GM21717 (cell line): ENCODE results near the gene PRKCA.

Source experiments
- ATAC-seq: cut with Tn5 transposase; IDR thresholded peaks from one replicate; pipeline ENCODE4 v1.9.1; 2021; ENCODE audit warnings: mild to moderate bottlenecking, moderate library complexity; ENCODE audit not compliant: unreplicated experiment

PRKCA gene

DNA sequence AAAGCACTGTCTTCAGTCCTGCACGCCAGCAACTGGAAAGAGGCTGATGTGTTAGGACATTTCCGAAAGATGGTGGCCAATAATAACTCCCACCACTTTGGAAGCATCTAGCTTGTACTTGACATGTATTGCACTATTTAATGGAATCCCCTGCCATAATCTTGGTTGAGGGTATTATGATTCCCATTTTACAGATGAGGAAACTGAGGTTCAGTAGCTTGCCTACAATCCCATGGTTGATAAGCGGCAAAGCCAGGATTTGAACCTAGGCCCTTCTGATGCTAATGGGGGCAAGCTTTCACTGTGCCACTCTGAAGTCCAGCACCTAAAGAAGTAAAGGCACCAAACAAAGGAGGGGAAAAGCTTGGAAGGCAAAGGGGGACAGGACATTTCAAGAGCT is 540.5 kb downstream of the PRKCA start:
- ATAC-seq: no peak

DNA sequence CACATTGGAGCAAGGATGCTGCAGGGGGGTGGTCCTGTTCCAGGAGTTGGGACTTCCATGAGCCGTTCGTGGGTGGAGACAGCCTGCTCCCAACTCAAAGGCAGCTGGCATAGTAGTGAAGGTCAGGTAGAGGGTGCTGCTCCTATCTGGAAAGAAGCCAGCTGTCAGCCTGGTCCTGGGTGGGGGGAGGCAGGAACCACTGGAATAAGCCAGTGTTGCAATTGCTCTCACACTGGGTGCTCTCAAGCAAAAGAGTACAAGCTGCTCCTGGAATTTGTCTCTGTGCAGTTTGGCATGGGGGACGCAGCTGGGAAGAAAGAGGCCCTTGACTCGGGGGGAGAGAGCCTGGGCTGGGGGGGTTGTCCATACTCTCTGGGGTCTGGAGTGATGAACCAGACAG is 541.2 kb downstream of the PRKCA start:
- ATAC-seq: no peak

DNA sequence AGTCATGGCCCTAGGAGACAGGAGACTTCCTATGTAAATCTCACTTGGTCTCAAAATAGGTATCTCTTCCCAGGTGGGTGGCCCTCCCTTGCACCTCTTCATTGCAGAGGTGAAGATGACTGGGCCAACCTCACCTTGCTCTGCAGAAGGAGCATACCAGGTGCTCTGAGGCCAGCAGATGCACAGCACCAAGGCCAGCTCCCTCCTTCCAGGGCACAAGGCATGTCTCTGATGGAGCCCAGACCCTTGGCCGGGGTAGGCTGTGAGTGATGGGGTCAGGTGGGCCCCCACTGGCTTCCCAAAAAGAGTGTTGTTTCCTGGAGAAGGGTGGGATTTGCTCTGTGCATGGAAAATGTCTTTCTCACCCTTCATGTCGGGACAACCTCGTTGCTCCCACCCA is 545.3 kb downstream of the PRKCA start:
- ATAC-seq: no peak

DNA sequence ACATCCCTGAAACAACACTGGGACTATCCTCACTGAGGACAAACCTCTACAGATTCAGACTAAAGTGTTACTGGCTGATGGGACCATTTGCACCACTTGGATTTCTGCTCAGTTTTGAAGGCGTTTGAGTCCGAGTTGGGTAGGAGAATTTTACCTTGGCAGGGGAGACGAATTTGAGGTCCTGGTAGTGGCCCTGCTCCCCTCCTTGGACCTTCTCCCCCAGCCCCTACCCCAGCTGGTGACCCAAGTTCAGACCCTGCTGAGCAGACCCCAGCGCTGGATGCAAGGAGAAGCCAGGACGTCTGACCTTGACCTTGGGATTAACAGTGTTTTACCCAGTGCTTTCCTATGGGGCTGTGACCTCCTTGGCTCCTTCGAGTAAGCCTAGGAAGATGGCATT is 546.1 kb downstream of the PRKCA start:
- no peak for ATAC-seq

DNA sequence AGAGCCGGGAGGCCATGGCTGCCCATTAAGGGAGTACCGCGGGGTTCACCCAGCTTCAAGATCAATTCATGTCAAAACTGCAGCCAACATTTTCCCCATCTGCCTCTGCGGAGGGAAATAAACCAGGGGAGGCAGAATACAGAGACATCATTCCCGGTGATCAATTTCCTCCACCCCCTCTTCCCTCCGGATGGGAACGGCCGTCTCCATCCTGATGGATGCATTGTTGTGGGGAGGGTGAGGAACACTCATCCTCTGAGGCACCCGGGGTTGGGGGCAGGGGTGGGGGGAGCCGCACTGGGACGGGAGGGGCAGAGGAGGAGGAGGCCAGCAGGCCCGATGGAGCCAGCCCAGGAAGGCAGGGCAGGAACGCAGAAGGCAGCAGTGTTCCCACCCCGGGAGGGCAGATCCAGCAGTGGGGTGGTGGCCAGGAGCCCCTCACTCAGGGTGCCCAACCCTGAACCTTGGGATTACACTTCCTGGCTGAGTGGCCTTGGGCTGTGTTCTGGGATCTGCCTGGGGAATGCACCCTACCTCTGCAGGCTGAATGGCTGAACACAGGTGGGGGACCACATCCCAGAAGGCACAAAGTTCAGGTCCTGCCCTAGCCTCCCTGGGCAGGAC is 546.7 kb downstream of the PRKCA start:
- no peak for ATAC-seq

DNA sequence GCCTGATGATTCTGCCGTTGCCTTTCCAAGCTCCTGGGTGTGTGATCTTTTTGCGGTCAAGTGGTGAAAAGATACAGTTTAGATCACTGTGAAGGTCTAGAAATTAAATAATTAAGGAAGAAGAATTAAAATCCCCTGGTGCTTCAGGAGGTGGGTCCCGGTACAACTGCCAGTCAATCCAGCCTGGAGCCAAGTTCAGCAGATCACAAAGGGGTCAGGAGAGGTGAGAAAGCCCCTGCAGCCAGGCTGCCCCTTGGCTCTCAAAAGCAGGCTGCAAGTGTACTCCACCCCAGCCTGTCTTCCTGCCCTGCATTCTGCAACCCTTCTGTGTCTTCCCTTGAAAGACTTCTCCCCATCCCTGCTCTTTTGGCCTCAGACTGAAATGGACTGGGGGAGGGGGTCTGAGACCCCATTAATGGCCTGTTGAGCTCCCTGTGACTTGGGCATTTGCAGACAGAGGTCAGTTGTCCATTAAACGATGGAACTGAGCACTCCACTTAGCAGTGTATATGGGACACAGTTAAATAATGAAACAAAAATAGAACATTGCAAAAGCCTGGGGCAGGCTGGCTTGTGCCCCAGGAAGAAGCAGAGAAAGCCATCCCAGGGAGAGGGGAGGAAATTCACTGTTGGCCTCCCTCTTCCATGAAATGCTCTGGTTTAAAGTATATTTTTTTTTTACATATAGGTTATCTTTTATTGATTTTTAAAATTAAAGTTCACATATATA is 547.6 kb downstream of the PRKCA start:
- no peak for ATAC-seq

DNA sequence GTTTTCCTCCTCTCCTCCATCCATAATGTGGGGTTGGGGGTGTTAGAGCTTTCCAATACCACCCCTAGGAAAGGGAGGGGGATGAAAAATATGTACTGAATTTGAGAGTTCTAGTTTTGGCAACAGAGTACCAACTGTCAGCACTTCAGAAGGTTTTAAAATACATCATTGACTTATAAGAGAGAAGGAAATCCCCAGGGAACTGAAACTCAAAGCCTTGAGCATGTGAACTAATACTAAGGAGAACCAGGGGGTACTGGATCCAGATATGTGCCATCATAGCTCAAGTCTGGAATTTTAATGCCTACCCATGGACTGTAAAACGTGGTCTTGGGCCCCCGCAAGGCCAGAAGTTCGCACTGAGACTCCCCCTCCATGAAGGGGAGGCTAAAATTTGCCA is 548.3 kb downstream of the PRKCA start:
- ATAC-seq: no peak

DNA sequence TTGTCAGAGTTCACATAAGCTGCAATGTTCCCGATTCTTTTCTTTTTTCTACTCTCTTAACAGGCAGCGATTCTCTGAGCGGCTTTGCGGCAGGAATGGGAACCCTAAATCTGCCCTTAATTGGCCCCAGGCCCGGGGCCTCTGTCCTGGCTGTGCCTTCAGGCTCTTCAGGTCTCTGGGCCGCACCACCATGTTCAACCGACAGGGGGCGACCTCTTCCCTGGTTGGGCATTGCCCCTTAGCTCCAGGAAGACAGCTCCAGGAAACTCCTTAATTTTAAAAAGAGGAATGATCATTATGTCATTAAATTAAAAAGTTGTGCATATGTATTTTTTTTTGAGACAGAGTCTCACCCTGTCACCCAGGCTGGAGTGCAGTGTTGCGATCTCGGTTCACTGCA is 552.8 kb downstream of the PRKCA start:
- ATAC-seq: no peak

DNA sequence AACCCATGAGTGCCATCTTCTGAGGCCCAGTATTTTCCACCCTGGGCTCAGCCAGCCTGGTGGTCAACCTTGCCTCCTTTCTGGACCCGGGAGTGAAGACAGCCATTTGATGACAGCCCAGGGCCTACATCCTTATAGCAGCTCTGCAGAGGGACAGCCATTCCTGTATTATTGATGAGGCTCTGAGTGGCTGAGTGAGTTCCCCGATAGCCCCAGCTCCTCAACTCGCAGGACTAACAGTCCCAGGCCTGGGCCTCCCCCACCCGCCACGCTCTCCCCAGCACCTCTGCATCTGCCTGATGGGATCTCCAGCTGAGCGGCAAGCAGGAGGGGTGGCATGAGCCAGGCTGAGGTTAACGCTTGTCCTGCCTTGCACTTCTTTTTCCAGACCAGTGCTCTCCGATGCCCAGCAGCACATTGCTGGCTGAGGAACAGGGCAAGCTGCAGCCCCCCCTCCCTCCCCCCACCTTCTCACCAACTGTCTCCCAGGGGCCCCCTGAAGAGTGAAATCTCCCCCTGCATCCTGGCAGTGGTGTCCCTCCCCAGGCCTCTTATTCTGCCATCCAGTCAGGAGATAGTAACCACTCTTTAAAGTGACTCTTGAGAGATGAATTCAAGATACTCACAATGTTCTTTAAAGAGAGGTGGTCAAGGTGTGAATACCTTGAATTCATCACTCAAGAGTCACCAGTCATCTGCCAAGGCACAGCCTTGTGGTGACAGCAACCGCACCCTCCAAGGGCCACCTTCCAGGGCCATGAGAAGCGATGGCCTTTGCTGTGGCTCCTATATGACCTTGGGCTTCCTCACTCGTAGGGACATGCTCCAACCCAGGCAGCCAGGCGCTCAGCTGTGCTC is 556.0 kb downstream of the PRKCA start:
- no peak for ATAC-seq

DNA sequence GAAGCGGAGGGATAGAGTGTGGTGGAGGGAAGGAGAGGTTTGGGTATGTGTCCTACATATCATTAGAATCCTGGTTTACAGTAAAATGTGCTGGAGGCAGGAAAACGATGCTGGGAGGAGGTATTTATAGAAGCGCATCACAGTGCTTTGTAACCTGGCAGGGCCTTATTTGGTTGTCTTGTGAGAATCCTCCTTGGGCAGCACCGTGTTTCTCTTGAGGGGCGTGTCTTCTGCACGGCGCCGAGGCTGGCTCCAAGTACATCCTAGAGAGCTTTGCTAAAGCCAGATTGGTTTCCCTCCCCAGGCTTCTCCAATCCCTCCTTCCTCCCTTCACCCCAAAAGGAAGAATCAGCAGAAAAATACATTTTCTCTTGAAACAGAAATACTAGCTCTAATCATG is 556.9 kb downstream of the PRKCA start:
- no peak for ATAC-seq

DNA sequence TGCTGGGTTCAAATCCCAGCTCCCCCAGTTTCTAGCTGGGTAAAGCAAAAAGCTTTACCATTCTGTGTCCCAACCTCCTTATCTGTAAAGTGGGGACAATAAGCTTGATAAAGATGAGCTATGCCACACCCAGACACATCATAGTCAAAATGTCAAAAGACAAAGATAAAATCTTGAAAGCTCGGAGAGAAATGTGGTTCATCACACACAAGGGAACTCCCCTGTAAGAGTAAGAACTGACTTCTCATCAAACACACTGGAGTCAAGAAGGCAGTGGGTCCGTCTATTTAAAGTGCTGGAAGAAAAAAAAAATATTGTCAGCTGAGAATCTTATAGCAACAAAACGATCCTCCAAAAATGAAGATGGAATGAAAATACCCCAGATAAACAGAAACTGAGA is 557.8 kb downstream of the PRKCA start:
- no peak for ATAC-seq
